MCF 10A (cell line): Measurements from ENCODE around the gene ABLIM3. TPM values are rescaled to one million over a fixed set of nuclear protein-coding genes. Genes with fewer than 3 reads are reported as not detected.
A peak's percentile ranks its signal among the peaks of the same experiment; 100 is the strongest.

Source experiments
- BruUV-seq: library from RNA; stranded (reverse); fragments of 400-500 nt; replicated peaks from 2 replicates; lab custom pipeline; 2021; lab: Mats Ljungman, UMichigan
- CTCF ChIA-PET: fragments of 300-600 bp; sonication (Branson Sonifier 250); formaldehyde crosslinking; extraction: SDS; loops from one replicate; lab custom pipeline; 2021; ENCODE audit warnings: antibody characterized with exemption, inconsistent platforms; lab: Yijun Ruan, JAX
- POLR2A ChIA-PET: fragments of 300-600, 350-650 bp; sonication (Branson Sonifier 250); formaldehyde crosslinking; extraction: SDS; loops from one replicate; lab custom pipeline; 2020; ENCODE audit warnings: antibody characterized with exemption, inconsistent platforms; lab: Yijun Ruan, JAX
- DNase-seq: peaks from one replicate; pipeline ENCODE4 v3.0.0-alpha.2; 2018; ENCODE audit not compliant: unreplicated experiment
- H3K27ac Mint-ChIP-seq: one replicate; pipeline ENCODE4 v1.8.0; 2022; ENCODE audit warnings: mild to moderate bottlenecking, low read depth, mixed read lengths; ENCODE audit not compliant: unreplicated experiment
- H3K27me3 Mint-ChIP-seq: one replicate; pipeline ENCODE4 v1.8.0; 2022; ENCODE audit warnings: mixed read lengths; ENCODE audit not compliant: insufficient read depth, unreplicated experiment
- H3K36me3 Mint-ChIP-seq: one replicate; pipeline ENCODE4 v1.8.0; 2022; ENCODE audit warnings: mild to moderate bottlenecking, moderate library complexity, mixed read lengths; ENCODE audit not compliant: insufficient read depth, unreplicated experiment
- H3K4me1 Mint-ChIP-seq: one replicate; pipeline ENCODE4 v1.8.0; 2022; ENCODE audit warnings: mixed read lengths; ENCODE audit not compliant: insufficient read depth, unreplicated experiment
- H3K4me3 Mint-ChIP-seq: one replicate; pipeline ENCODE4 v1.8.0; 2022; ENCODE audit warnings: mild to moderate bottlenecking, moderate library complexity, mixed read lengths; ENCODE audit not compliant: unreplicated experiment
- H3K9me3 Mint-ChIP-seq: one replicate; pipeline ENCODE4 v1.8.0; 2022; ENCODE audit warnings: mixed read lengths; ENCODE audit not compliant: unreplicated experiment
- intact Hi-C: fragments of 100-400 bp; cut with micrococcal nuclease; formaldehyde crosslinking; loops from 2 replicates; pipeline ENCODE4 v1.14.1; 2022
- total RNA-seq: library from RNA; stranded (reverse); gene quantifications from 2 replicates; pipeline ENCODE4 v1.2.3, GENCODE V29; 2022
- TF ChIP-seq, protein P1 (sequence below): fragments of 200-600 bp; IDR thresholded peaks from one replicate; pipeline ENCODE4 v1.8.0; 2022; ENCODE audit warnings: antibody characterized with exemption, mild to moderate bottlenecking; ENCODE audit not compliant: unreplicated experiment

The ABLIM3 gene
- total RNA-seq, 1 experiment from 2014 or later = 168 TPM

DNA sequence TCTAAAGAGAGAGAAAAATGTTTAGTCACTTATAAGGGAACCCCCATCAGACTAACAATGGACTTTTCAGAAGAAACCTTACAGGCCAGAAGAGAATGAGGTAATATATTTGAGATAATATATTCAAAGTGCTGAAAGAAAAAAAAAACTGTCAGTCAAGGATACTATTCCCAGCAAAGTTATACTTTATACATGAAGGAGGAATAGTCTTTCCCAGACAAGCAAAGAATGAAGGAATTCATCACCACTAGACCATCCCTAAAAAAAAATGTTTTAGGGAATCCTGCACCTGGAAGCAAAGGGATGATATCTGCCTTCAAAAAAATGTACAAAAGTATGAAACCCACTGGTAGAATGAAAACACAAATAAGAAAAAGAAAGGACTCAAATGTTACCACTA lies 41.0 kb upstream of the ABLIM3 start:
- ChIA-PET CTCF (interaction anchor here (1.0 kb wide), 2 partner anchors 14 to 367 kb away, joined by 4 read pairs; no protein-coding TSS in a partner anchor), POLR2A (interaction anchor here (1.2 kb wide), 1 partner anchor 12 kb away, joined by 3 read pairs; no protein-coding TSS in a partner anchor)
- H3K27me3 Mint-ChIP-seq = no peaks in the 10 kb centered on the region
- no peaks in the 10 kb centered on the region for H3K36me3 Mint-ChIP-seq
- BruUV-seq = no TSS peak
- peaks cover 38% of the 10 kb centered on the region for H3K9me3 Mint-ChIP-seq
- intact Hi-C loops = no loop called here
- H3K27ac Mint-ChIP-seq = no peak overlapping the region
- DNase-seq = no peak
- TF ChIP-seq, protein P1, sequence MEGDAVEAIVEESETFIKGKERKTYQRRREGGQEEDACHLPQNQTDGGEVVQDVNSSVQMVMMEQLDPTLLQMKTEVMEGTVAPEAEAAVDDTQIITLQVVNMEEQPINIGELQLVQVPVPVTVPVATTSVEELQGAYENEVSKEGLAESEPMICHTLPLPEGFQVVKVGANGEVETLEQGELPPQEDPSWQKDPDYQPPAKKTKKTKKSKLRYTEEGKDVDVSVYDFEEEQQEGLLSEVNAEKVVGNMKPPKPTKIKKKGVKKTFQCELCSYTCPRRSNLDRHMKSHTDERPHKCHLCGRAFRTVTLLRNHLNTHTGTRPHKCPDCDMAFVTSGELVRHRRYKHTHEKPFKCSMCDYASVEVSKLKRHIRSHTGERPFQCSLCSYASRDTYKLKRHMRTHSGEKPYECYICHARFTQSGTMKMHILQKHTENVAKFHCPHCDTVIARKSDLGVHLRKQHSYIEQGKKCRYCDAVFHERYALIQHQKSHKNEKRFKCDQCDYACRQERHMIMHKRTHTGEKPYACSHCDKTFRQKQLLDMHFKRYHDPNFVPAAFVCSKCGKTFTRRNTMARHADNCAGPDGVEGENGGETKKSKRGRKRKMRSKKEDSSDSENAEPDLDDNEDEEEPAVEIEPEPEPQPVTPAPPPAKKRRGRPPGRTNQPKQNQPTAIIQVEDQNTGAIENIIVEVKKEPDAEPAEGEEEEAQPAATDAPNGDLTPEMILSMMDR = no peak
- no peaks in the 10 kb centered on the region for H3K4me1 Mint-ChIP-seq
- no peak overlapping the region for H3K4me3 Mint-ChIP-seq

DNA sequence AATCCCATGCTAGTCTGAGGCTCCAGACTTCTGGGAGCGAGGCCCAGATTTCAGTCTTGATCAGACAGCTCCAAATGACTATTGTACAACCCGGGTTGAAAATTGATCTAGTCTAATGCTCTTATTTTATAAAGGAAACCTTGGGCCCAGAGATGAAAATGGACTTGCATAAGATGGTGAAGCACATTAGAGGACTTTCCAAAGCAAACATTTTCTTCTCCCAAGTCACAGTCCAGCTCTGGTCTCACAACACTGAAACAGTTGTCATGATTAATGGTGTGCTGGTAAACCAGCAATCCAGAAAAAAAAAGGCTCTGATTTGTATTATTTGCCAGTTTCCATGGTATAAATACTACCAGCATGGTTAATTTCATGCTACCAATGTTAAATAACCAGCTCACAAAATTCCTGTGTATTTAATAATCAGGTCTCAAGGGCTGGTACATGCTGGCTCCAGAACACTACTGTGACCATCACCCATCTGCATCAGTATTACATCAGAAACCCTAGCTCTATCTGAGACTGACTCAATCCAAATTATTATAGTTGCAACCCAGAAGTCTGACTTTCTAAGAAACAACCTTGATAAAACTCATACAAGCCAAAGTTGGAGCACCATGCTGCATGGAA lies 32.5 kb upstream of the ABLIM3 start:
- H3K4me1 Mint-ChIP-seq = peaks cover 18% of the 10 kb centered on the region
- H3K27me3 Mint-ChIP-seq = no peaks in the 10 kb centered on the region
- no TSS peak for BruUV-seq
- intact Hi-C loops = no loop called here
- DNase-seq = no peak
- no peaks in the 10 kb centered on the region for H3K9me3 Mint-ChIP-seq
- ChIA-PET CTCF (interaction anchor here (0.6 to 20.7 kb wide), 10 partner anchors 15 to 665 kb away, joined by 3 to 732 read pairs (median 5); partner anchors contain the start of gene SH3TC2), POLR2A (no interaction called here)
- no peak overlapping the region for H3K27ac Mint-ChIP-seq
- TF ChIP-seq, protein P1 = no peak
- no peak overlapping the region for H3K4me3 Mint-ChIP-seq
- H3K36me3 Mint-ChIP-seq = no peaks in the 10 kb centered on the region

GRCh38 chr5:149110406-149110805 lies 30.9 kb upstream of the ABLIM3 start:
- no TSS peak for BruUV-seq
- H3K4me3 Mint-ChIP-seq = no peak overlapping the region
- POLR2A ChIA-PET = no interaction called here
- intact Hi-C loops = no loop called here
- CTCF ChIA-PET = interaction anchor here (1.0 to 20.7 kb wide), 6 partner anchors 15 to 373 kb away, joined by 3 to 732 read pairs (median 8); partner anchors contain the start of gene ABLIM3
- H3K4me1 Mint-ChIP-seq = peaks cover 31% of the 10 kb centered on the region
- TF ChIP-seq, protein P1 = no peak
- no peak for DNase-seq
- H3K9me3 Mint-ChIP-seq = no peaks in the 10 kb centered on the region
- H3K27ac Mint-ChIP-seq = no peak overlapping the region
- no peaks in the 10 kb centered on the region for H3K27me3 Mint-ChIP-seq
- no peaks in the 10 kb centered on the region for H3K36me3 Mint-ChIP-seq

GRCh38 chr5:149113669-149114068 lies 27.6 kb upstream of the ABLIM3 start:
- no peak overlapping the region for H3K4me3 Mint-ChIP-seq
- peaks cover 42% of the 10 kb centered on the region for H3K4me1 Mint-ChIP-seq
- no peaks in the 10 kb centered on the region for H3K36me3 Mint-ChIP-seq
- H3K27me3 Mint-ChIP-seq = no peaks in the 10 kb centered on the region
- no TSS peak for BruUV-seq
- TF ChIP-seq, protein P1 = no peak
- intact Hi-C loops = loop anchor here (1.0 to 2.0 kb wide), 9 partner anchors 51 to 669 kb away; no protein-coding TSS in a partner anchor
- ChIA-PET CTCF (interaction anchor here (0.7 to 20.7 kb wide), 20 partner anchors 12 to 671 kb away, joined by 3 to 732 read pairs (median 12); no protein-coding TSS in a partner anchor), POLR2A (interaction anchor here (0.6 to 3.4 kb wide), 15 partner anchors 11 to 285 kb away, joined by 3 to 12 read pairs (median 3); partner anchors contain the start of gene ABLIM3)
- H3K27ac Mint-ChIP-seq = peak overlapping the region; percentile 65
- peak; percentile 89 for DNase-seq
- no peaks in the 10 kb centered on the region for H3K9me3 Mint-ChIP-seq
